HG03025 (cell line): ENCODE measurements around the gene GNLY.

Source experiments
- ATAC-seq: cut with Tn5 transposase; IDR thresholded peaks from one replicate; pipeline ENCODE4 v1.9.1; 2021; ENCODE audit warnings: mild to moderate bottlenecking, moderate library complexity; ENCODE audit not compliant: unreplicated experiment, low FRiP score

GNLY gene

GRCh38 chr2:85741211-85741832, 47.2 kb downstream of the GNLY start:
- ATAC-seq: no peak

DNA sequence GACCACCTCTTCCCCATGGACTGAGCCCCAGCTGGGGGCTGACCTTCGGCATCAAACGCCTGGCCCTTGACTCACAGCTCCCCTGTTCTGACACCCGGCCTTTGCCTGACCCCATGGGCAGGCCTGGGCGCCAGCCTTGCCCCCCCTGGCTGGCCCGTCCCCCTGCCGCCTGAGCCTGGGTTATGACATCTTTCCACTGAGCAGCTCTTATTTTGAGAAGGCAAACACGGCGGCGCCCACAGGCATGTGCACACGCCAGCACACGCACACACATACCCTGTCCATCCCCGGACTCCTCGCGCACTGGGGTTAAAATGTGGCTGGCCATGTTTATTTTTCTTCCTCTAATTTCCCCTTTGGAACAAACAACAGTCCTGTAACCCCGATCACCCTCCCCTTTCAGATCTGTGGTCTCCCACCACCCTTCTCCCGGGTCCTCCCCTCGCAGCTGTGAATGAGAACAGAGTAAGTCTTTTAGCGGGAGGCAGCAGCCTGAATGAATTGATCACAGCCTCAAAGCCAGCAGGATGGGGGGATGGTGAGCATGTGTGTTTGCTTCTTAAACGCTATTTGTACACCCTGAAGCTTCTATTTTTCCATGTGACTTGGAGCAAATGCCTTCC, 47.8 kb downstream of the GNLY start:
- no peak for ATAC-seq

DNA sequence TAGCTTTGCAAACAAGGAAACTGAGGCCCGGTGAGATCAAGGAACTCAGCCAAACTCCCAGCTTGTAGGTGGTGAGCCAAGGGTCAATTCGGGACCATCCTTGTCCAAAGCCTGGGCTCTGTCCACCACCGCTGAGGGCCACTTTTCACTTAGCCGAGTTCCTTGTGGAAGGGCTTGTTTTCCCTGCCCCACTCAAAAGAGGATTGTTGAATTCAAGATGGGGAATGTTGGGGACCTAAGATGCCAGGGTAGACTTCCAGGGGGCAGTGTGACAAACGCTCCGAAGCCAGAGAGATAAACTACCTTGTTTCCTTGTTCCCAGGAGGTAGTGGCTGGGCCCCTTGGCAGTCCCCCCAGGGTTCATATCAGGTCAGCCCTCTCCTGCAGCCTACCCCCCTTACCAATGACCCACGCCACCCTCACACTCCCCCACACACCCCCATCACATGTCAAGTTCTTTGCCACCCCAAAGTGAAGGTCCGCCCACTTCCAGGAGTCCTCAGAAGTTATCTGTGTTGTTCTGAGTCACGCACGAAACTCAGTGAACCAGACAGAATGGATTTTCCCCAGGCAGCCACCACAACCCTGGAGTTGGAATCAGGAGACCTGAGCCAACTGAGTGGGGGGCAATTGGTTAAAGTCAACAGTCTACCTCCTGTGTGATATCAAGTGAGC, 49.3 kb downstream of the GNLY start:
- ATAC-seq: no peak

DNA sequence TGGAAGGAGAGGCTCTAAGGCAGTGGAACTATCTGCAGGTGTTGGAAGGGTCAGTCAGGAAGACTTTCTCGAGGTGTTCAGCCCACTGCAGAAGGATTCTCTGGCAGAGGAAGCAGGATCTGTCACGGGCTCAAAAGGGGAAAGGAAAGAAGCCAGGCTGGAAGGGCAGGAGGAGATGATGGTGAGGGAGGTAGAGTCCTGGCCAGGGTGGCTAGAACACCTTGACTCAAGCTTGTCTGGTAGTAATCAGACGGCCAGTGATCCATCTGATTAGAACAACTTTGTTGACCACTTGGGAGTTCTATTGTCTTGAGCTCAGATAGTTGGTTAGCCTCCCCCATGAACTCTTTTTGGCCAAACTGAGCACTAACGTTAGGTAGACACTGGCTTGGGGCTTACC, 49.9 kb downstream of the GNLY start:
- ATAC-seq: no peak

- no peak for ATAC-seq
These were observed 50.8 kb downstream of the GNLY start for GRCh38 chr2:85744741-85745601.

GRCh38 chr2:85745619-85746018, 51.5 kb downstream of the GNLY start:
- ATAC-seq: no peak

- no peak for ATAC-seq
These were observed 52.3 kb downstream of the GNLY start for GRCh38 chr2:85746321-85747004.

- ATAC-seq: no peak
These were observed 53.3 kb downstream of the GNLY start for GRCh38 chr2:85747441-85747840.

DNA sequence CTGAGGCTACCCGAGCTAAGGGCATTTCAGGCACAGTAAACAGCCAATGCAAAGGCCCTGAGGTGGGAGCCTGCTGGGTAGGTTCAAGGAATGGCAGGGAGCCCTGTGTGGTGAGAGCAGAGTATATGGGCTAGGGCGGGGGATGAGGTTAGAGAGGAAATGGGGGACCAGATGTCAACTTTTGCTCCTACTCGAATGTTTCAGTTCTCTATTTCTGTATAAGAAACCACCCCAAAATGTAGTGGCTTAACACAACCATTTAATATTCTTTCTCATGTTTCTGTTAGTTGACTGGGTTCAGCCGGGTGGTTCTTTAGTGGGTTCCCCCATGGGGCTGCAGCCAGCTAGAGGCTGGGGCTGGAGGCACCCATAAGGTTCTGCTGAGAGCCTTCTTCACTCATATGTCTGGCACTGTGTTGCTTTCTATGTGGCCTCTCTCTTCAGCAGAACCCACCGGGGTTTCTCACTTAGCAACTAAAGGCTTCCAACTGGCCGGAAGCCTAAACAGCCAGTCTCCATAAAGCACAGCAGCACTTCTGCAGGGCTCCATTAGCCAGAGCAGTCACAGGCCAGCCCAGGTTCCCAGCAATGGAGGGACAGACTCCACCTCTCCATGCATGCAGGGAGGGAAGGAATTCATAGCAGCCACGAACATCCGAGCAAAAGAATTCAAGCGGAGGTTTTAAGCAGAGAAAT, 54.0 kb downstream of the GNLY start:
- ATAC-seq: no peak
